Naive B cell (primary cell): ENCODE results near the gene CD180. TPM values are rescaled to one million over a fixed set of nuclear protein-coding genes. Genes with fewer than 3 reads are reported as not detected.

Experiments used
- ATAC-seq, 2 donors: fragments of 150-1000 bp; cut with Tn5 transposase; 2 replicates each; pipeline ENCODE4 v1.10.0; 2021; ENCODE audit warnings: low read depth in 2 of 2, mild to moderate bottlenecking in 2 of 2, moderate library complexity in 2 of 2
- DNase-seq: peaks from one replicate; pipeline ENCODE4 v3.0.0; 2022
- H3K27ac Mint-ChIP-seq, 6 donors: one replicate each; pipeline ENCODE4 v1.8.0; 2020 to 2022; ENCODE audit warnings: mild to moderate bottlenecking in 6 of 6, mixed read lengths in 6 of 6, moderate library complexity in 5 of 6, inconsistent platforms in 2 of 6
- H3K27me3 Mint-ChIP-seq, 3 donors: one replicate each; pipeline ENCODE4 v1.8.0; 2021 to 2022; ENCODE audit warnings: mixed read lengths in 3 of 3, mild to moderate bottlenecking in 1 of 3
- H3K36me3 Mint-ChIP-seq, 2 donors: one replicate each; pipeline ENCODE4 v1.8.0; 2020 to 2022; ENCODE audit warnings: mixed read lengths in 2 of 2, inconsistent platforms in 1 of 2, mild to moderate bottlenecking in 1 of 2
- H3K4me1 Mint-ChIP-seq, 3 donors: one replicate each; pipeline ENCODE4 v1.8.0; 2020 to 2022; ENCODE audit warnings: mixed read lengths in 3 of 3, inconsistent platforms in 1 of 3, mild to moderate bottlenecking in 1 of 3, moderate library complexity in 1 of 3
- H3K4me3 Mint-ChIP-seq, 8 donors: one replicate each; pipeline ENCODE4 v1.8.0; 2020 to 2022; ENCODE audit warnings: mild to moderate bottlenecking in 8 of 8, mixed read lengths in 8 of 8, moderate library complexity in 8 of 8, inconsistent platforms in 2 of 8
- H3K9me3 Mint-ChIP-seq, 7 donors: one replicate each; pipeline ENCODE4 v1.8.0; 2020 to 2022; ENCODE audit warnings: mixed read lengths in 7 of 7, mild to moderate bottlenecking in 5 of 7, inconsistent platforms in 2 of 7, moderate library complexity in 1 of 7
- polyA plus RNA-seq, 6 donors: library from polyadenylated mRNA; unstranded; fragments of 300-500 nt; fragmentation: Illumina TruSeq; gene quantifications; one replicate each; pipeline ENCODE4 v1.2.3, GENCODE V29; 2021; ENCODE audit warnings: low read depth in 6 of 6

Gene CD180
- polyA plus RNA-seq, 6 donors from 2014 or later: 29.6 to 131 (median 91.3) TPM

GRCh38 chr5:67143549-67143948 is 53.0 kb downstream of the CD180 start:
- ATAC-seq: no peak
- DNase-seq: no peak
- H3K36me3 Mint-ChIP-seq: peaks cover 7 to 13% of the 10 kb centered on the region in 2 donors
- no peak overlapping the region for H3K4me3 Mint-ChIP-seq
- H3K27ac Mint-ChIP-seq: no peak overlapping the region
- H3K27me3 Mint-ChIP-seq: no peaks in the 10 kb centered on the region
- H3K9me3 Mint-ChIP-seq: no peaks in the 10 kb centered on the region
- no peaks in the 10 kb centered on the region for H3K4me1 Mint-ChIP-seq

GRCh38 chr5:67142816-67143215 is 53.8 kb downstream of the CD180 start:
- DNase-seq: no peak

GRCh38 chr5:67141644-67142043 is 55.0 kb downstream of the CD180 start:
- no peaks in the 10 kb centered on the region for H3K4me1 Mint-ChIP-seq
- H3K27ac Mint-ChIP-seq: no peak overlapping the region
- H3K27me3 Mint-ChIP-seq: no peaks in the 10 kb centered on the region
- H3K4me3 Mint-ChIP-seq: no peak overlapping the region
- ATAC-seq (no peak), DNase-seq (no peak)
- H3K9me3 Mint-ChIP-seq: no peaks in the 10 kb centered on the region
- peaks cover 7 to 13% of the 10 kb centered on the region in 2 donors for H3K36me3 Mint-ChIP-seq

More at GRCh38 chr5:67142816-67143215, 53.8 kb downstream of the CD180 start:
- Mint-ChIP-seq H3K4me1 (no peaks in the 10 kb centered on the region), H3K4me3 (no peak overlapping the region), H3K27ac (no peak overlapping the region), H3K27me3 (no peaks in the 10 kb centered on the region), H3K36me3 (peaks cover 7 to 13% of the 10 kb centered on the region in 2 donors), H3K9me3 (no peaks in the 10 kb centered on the region)
- no peak for ATAC-seq

GRCh38 chr5:67140413-67140812 is 56.2 kb downstream of the CD180 start:
- no peak overlapping the region for H3K27ac Mint-ChIP-seq
- no peaks in the 10 kb centered on the region for H3K9me3 Mint-ChIP-seq
- H3K36me3 Mint-ChIP-seq: peaks cover 7 to 13% of the 10 kb centered on the region in 2 donors

GRCh38 chr5:67139030-67139429 is 57.6 kb downstream of the CD180 start:
- Mint-ChIP-seq H3K4me1 (no peaks in the 10 kb centered on the region), H3K36me3 (peaks cover 7 to 13% of the 10 kb centered on the region in 2 donors)

More at GRCh38 chr5:67140413-67140812, 56.2 kb downstream of the CD180 start:
- ATAC-seq: no peak
- DNase-seq: no peak
- Mint-ChIP-seq H3K4me3 (no peak overlapping the region), H3K4me1 (no peaks in the 10 kb centered on the region), H3K27me3 (no peaks in the 10 kb centered on the region)

GRCh38 chr5:67135381-67135984 is 61.1 kb downstream of the CD180 start:
- Mint-ChIP-seq H3K9me3 (no peaks in the 10 kb centered on the region), H3K4me1 (no peaks in the 10 kb centered on the region), H3K27me3 (no peaks in the 10 kb centered on the region), H3K36me3 (no peaks in the 10 kb centered on the region), H3K4me3 (no peak overlapping the region), H3K27ac (no peak overlapping the region)
- ATAC-seq (no peak), DNase-seq (no peak)

More at GRCh38 chr5:67139030-67139429, 57.6 kb downstream of the CD180 start:
- no peaks in the 10 kb centered on the region for H3K9me3 Mint-ChIP-seq
- DNase-seq (no peak), ATAC-seq (no peak)
- H3K27me3 Mint-ChIP-seq: no peaks in the 10 kb centered on the region
- no peak overlapping the region for H3K27ac Mint-ChIP-seq
- H3K4me3 Mint-ChIP-seq: no peak overlapping the region

- Mint-ChIP-seq H3K27me3 (no peaks in the 10 kb centered on the region), H3K9me3 (no peaks in the 10 kb centered on the region), H3K27ac (no peak overlapping the region), H3K4me1 (no peaks in the 10 kb centered on the region), H3K36me3 (no peaks in the 10 kb centered on the region), H3K4me3 (no peak overlapping the region)
- ATAC-seq: no peak
- DNase-seq: no peak
Observed at GRCh38 chr5:67133776-67134175, 62.8 kb downstream of the CD180 start.

GRCh38 chr5:67133217-67133616 is 63.4 kb downstream of the CD180 start:
- H3K27ac Mint-ChIP-seq: no peak overlapping the region
- H3K4me3 Mint-ChIP-seq: no peak overlapping the region
- no peaks in the 10 kb centered on the region for H3K4me1 Mint-ChIP-seq
- DNase-seq: no peak
- H3K36me3 Mint-ChIP-seq: no peaks in the 10 kb centered on the region
- no peaks in the 10 kb centered on the region for H3K27me3 Mint-ChIP-seq
- no peak for ATAC-seq
- H3K9me3 Mint-ChIP-seq: peaks cover 0 to 3% (median 0%) of the 10 kb centered on the region in 7 donors

- H3K36me3 Mint-ChIP-seq: peaks cover 0 to 9% of the 10 kb centered on the region in 2 donors
- no peak for ATAC-seq
- H3K4me1 Mint-ChIP-seq: no peaks in the 10 kb centered on the region
- DNase-seq: no peak
- no peaks in the 10 kb centered on the region for H3K27me3 Mint-ChIP-seq
- no peak overlapping the region for H3K27ac Mint-ChIP-seq
- H3K9me3 Mint-ChIP-seq: peaks cover 0 to 14% (median 2%) of the 10 kb centered on the region in 7 donors
- H3K4me3 Mint-ChIP-seq: no peak overlapping the region
Observed at GRCh38 chr5:67129768-67130167, 66.8 kb downstream of the CD180 start.
